Upper lobe of left lung (tissue), 4 donors: Measurements from ENCODE around the gene SKIC2.

ENCODE experiments used
- CTCF ChIP-seq, 6 experiments: fragments of 450-650 bp in 4 of 6; fragments of 200-600 bp in 2 of 6; sonication (generic) in 2 of 6; IDR thresholded peaks; one replicate each; pipeline ENCODE4 v1.5.1; 2016 to 2019; ENCODE audit warnings: antibody characterized with exemption in 6 of 6
- POLR2A ChIP-seq, 4 donors: fragments of 450-650 bp; IDR thresholded peaks; one replicate each; pipeline ENCODE4 v1.5.1; 2016 to 2017; ENCODE audit warnings: antibody characterized with exemption in 4 of 4, mild to moderate bottlenecking in 2 of 4

- TF ChIP-seq CTCF (IDR thresholded peaks at IDR 0.05) (no peak), POLR2A (IDR thresholded peaks at IDR 0.05) (no peak)
These were observed 7.5 kb downstream of the SKIC2 start for GRCh38 chr6:31966506-31966905.
